PC-3 (cell line): ENCODE results near the gene VPS37D.

Experiments used
- CTCF ChIP-seq: fragments of 300-600 bp; sonication (generic); conservative IDR thresholded peaks from 2 replicates; pipeline ENCODE4 v1.5.1; 2017; ENCODE audit warnings: antibody characterized with exemption, low read depth, mild to moderate bottlenecking, low read length
- EZH2 ChIP-seq: fragments of 300-600 bp; sonication (generic); IDR thresholded peaks from one replicate; pipeline ENCODE4 v1.6.1; 2017; ENCODE audit warnings: antibody characterized with exemption, mild to moderate bottlenecking, low read length; ENCODE audit not compliant: unreplicated experiment
- EZH2phosphoT487 ChIP-seq: fragments of 300-600 bp; sonication (generic); IDR thresholded peaks from 2 replicates; pipeline ENCODE4 v1.6.1; 2018; ENCODE audit warnings: mild to moderate bottlenecking, antibody characterized with exemption, low read length, borderline replicate concordance

DNA sequence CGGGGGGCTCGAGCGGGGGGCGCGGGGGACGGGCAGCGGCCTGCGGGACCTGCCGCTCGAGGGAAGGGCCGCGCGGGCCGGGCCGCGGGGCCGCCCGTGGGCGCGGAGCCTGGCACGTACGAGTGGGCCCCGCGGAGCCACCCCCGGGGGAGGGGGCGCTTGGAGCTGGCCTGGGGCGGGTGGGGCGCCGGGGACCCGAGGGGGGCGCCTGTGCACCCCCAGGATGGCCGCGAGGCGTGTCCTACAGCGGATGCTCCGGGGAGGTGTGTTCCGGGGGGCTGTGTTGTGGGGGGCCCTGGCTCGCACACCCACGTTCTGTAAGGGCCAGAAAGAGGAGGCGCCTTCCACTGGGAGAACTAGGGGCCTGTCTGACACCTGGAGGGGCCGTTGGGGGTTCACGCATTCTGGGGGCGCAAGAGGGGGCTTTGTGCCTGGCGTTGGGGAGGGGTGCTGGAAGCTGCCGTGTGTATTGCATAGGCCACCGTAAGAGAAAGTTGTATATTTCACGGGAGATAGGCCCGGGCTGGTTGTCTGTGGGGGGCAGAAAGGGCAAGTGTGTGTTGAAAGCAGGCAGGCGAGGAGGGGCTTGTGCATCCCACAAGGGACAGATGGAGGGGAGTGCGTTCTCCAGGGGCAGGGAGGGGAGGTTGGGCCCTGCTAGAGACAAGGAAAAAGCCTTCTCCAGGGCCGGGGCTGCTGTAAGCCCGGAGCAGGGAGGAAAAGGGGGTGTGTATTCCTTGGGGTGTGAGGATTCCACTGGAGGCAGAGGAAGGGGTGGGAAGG lies 663 bp downstream of the VPS37D start:
- no peak for TF ChIP-seq EZH2phosphoT487
- no peak for TF ChIP-seq CTCF
- TF ChIP-seq EZH2, result no peak
